Measurements from ENCODE around the gene GUCY1A2. TPM values are rescaled to one million over a fixed set of nuclear protein-coding genes. Genes with fewer than 3 reads are reported as not detected.

The GUCY1A2 gene
- total RNA-seq, 3 donors from 2014 or later, result 0.61 to 4.0 (median 1.4) TPM

- Histone ChIP-seq H3K4me1 (ENCODE audit: low read depth) (no peaks in the 10 kb centered on the region), H3K9me3 (no peaks in the 10 kb centered on the region), H3K4me3 (no peak overlapping the region), H3K36me3 (ENCODE audit: low read depth) (no peaks in the 10 kb centered on the region)
- intact Hi-C loops (cut with DNase I, micrococcal nuclease), result no loop called here
- DNase-seq, result no peak
- no peak for TF ChIP-seq CTCF (IDR thresholded peaks at IDR 0.05)
- no peak for ATAC-seq
Observed at GRCh38 chr11:106974831-106975230, 43.4 kb downstream of the GUCY1A2 start.

DNA sequence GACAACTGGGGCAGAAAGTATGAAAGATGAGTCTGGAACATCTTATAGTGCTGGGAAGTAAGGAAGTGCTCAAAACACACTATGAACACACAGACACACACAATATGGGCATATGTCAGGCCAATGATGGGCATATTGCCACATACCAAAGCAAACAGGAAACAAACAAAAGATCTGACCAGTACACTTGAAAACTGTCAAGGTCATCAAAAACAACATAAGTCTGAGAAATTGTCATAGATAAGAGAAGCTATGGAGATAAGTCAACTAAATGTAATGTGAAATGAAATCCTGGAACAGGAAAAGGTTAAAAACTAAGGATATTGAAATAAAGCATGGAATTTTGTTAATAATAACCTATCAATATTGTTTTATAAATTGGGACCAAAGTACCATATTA lies 46.4 kb downstream of the GUCY1A2 start:
- no peak for TF ChIP-seq CTCF (IDR thresholded peaks at IDR 0.05)
- Histone ChIP-seq H3K4me1 (ENCODE audit: low read depth) (no peaks in the 10 kb centered on the region), H3K4me3 (no peak overlapping the region), H3K9me3 (no peaks in the 10 kb centered on the region), H3K36me3 (ENCODE audit: low read depth) (no peaks in the 10 kb centered on the region)
- ATAC-seq (no peak), DNase-seq (no peak)
- intact Hi-C loops (cut with DNase I, micrococcal nuclease), result no loop called here

GRCh38 chr11:106969644-106970355 lies 48.5 kb downstream of the GUCY1A2 start:
- TF ChIP-seq CTCF (IDR thresholded peaks at IDR 0.05), result no peak
- H3K4me1 ChIP-seq (ENCODE audit: low read depth), result no peaks in the 10 kb centered on the region
- DNase-seq (no peak), ATAC-seq (no peak)
- H3K4me3 ChIP-seq, result no peak overlapping the region
- H3K36me3 ChIP-seq (ENCODE audit: low read depth), result no peaks in the 10 kb centered on the region
- intact Hi-C loops (cut with DNase I, micrococcal nuclease), result no loop called here
- no peaks in the 10 kb centered on the region for H3K9me3 ChIP-seq

GRCh38 chr11:106962995-106963394 lies 55.3 kb downstream of the GUCY1A2 start:
- no peak for DNase-seq
- Histone ChIP-seq H3K9me3 (no peaks in the 10 kb centered on the region), H3K4me3 (no peak overlapping the region), H3K4me1 (ENCODE audit: low read depth) (no peaks in the 10 kb centered on the region), H3K36me3 (ENCODE audit: low read depth) (no peaks in the 10 kb centered on the region)
- intact Hi-C loops (cut with DNase I, micrococcal nuclease), result no loop called here
- ATAC-seq, result no peak
- TF ChIP-seq CTCF (IDR thresholded peaks at IDR 0.05), result no peak

GRCh38 chr11:106961518-106961917 lies 56.8 kb downstream of the GUCY1A2 start:
- intact Hi-C loops (cut with DNase I, micrococcal nuclease), result no loop called here
- ATAC-seq (no peak), DNase-seq (no peak)
- H3K9me3 ChIP-seq, result peaks cover 5% of the 10 kb centered on the region
- TF ChIP-seq CTCF (IDR thresholded peaks at IDR 0.05), result no peak
- no peaks in the 10 kb centered on the region for H3K36me3 ChIP-seq (ENCODE audit: low read depth)
- no peaks in the 10 kb centered on the region for H3K4me1 ChIP-seq (ENCODE audit: low read depth)
- no peak overlapping the region for H3K4me3 ChIP-seq

DNA sequence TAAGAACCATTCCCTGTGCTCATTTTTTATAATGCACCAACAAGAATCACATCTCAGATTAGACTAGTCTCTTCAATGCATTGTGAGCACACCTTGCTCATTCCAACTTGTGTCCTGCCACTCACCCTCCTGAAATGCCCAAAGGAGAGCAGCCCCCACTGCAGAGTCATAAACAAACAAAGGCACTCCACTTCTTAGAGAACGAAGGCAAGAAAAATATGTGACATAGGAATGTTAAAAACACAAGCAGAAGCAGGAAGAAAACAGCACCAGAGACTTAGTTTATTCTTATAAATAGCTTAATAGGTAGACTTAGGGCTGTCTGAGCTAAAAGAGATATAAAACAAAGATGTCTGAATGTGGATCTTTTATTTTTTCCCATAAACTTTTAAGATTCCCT lies 57.2 kb downstream of the GUCY1A2 start:
- DNase-seq (no peak), ATAC-seq (no peak)
- intact Hi-C loops (cut with DNase I, micrococcal nuclease), result no loop called here
- Histone ChIP-seq H3K4me3 (no peak overlapping the region), H3K36me3 (ENCODE audit: low read depth) (no peaks in the 10 kb centered on the region), H3K4me1 (ENCODE audit: low read depth) (no peaks in the 10 kb centered on the region), H3K9me3 (peaks cover 5% of the 10 kb centered on the region)
- TF ChIP-seq CTCF (IDR thresholded peaks at IDR 0.05), result no peak

Measured in mucosa of descending colon (tissue), 3 donors.